ENCODE results near the gene BACH2.

GRCh38 chr6:90028995-90029635 is 267.5 kb downstream of the BACH2 start:
- TF ChIP-seq CTCF (IDR thresholded peaks at IDR 0.05; ENCODE audit: insufficient read depth, low read length, poor library complexity, severe bottlenecking) (no peak), EZH2phosphoT487 (conservative IDR thresholded peaks at IDR 0.05; ENCODE audit: low read length) (no peak)
